OCI-LY1 (cell line): ENCODE data around the gene OR1L6.

ENCODE experiments used
- EZH2 ChIP-seq: fragments of 200-600 bp; sonication (generic), shearing (Covaris generic); IDR thresholded peaks from 2 replicates; pipeline ENCODE4 v1.8.0; 2017; ENCODE audit warnings: borderline replicate concordance, mixed run types, mild to moderate bottlenecking, antibody characterized with exemption, low read length, moderate library complexity, mixed read lengths
- TF ChIP-seq, protein P1 (sequence below): fragments of 200-600 bp; sonication (generic), shearing (Covaris generic); IDR thresholded peaks from 2 replicates; pipeline ENCODE4 v1.5.1; 2017; ENCODE audit warnings: mild to moderate bottlenecking, antibody characterized with exemption, low read length, moderate library complexity, mixed read lengths

DNA sequence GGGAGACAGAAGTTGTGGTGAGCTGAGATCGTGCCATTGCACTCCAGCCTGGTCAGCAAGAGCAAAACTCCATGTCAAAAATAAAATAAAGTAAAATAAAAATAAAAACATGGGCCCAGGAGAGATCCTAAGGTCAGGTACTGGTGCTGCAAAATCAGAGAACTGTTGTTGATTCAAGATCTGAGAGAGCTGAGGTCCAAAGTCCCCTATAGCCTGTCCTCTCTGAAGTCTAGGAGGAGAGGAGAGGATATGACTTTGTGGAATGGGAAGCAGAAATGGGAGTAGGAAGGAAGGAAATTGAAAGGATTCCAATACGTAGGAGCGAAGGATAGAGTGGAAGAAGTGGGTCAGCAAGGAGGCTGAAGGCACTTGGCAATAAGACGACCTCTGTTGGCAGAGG is 22.9 kb upstream of the OR1L6 start:
- TF ChIP-seq, protein P1, sequence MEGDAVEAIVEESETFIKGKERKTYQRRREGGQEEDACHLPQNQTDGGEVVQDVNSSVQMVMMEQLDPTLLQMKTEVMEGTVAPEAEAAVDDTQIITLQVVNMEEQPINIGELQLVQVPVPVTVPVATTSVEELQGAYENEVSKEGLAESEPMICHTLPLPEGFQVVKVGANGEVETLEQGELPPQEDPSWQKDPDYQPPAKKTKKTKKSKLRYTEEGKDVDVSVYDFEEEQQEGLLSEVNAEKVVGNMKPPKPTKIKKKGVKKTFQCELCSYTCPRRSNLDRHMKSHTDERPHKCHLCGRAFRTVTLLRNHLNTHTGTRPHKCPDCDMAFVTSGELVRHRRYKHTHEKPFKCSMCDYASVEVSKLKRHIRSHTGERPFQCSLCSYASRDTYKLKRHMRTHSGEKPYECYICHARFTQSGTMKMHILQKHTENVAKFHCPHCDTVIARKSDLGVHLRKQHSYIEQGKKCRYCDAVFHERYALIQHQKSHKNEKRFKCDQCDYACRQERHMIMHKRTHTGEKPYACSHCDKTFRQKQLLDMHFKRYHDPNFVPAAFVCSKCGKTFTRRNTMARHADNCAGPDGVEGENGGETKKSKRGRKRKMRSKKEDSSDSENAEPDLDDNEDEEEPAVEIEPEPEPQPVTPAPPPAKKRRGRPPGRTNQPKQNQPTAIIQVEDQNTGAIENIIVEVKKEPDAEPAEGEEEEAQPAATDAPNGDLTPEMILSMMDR, result no peak
- no peak for TF ChIP-seq EZH2
